Uterus (tissue), 4 donors: ENCODE measurements around the gene RAB7A. TPM values are rescaled to one million over a fixed set of nuclear protein-coding genes. Genes with fewer than 3 reads are reported as not detected.
"Not testable (repeated sequence)": the region's sequence is repeated elsewhere in the genome, so short reads cannot be mapped to it uniquely, and the experiment has no call there.

Source experiments
- DNase-seq, 2 donors: peaks; one replicate each; pipeline ENCODE4 v3.0.0-alpha.2; 2019 to 2020
- H3K27ac ChIP-seq, 2 donors: fragments of 200-600 bp; sonication (generic); 1 replicate in 1 of 2; 2 replicates in 1 of 2; pipeline ENCODE4 v1.5.1; 2016 to 2018
- H3K27me3 ChIP-seq, 2 donors: fragments of 200-600 bp; sonication (generic); one replicate each; pipeline ENCODE4 v1.5.1; 2018 to 2019; ENCODE audit warnings: control low read depth in 1 of 2
- H3K36me3 ChIP-seq, 2 donors: fragments of 200-600 bp; sonication (generic); one replicate each; pipeline ENCODE4 v1.5.1; 2019; ENCODE audit warnings: control low read depth in 1 of 2
- H3K4me1 ChIP-seq, 2 donors: fragments of 200-600 bp; sonication (generic); one replicate each; pipeline ENCODE4 v1.5.1; 2018 to 2019; ENCODE audit warnings: control low read depth in 1 of 2
- H3K4me3 ChIP-seq, 2 donors: fragments of 200-600 bp; sonication (generic); 1 replicate in 1 of 2; 2 replicates in 1 of 2; pipeline ENCODE4 v1.5.1; 2018 to 2019; ENCODE audit warnings: mild to moderate bottlenecking in 1 of 2
- H3K9me3 ChIP-seq, 2 donors: fragments of 200-600 bp; sonication (generic); one replicate each; pipeline ENCODE4 v1.5.1; 2019; ENCODE audit warnings: control low read depth in 1 of 2
- CTCF ChIP-seq, 4 experiments: fragments of 200-600 bp in 2 of 4; fragments of 450-650 bp in 2 of 4; sonication (generic) in 2 of 4; IDR thresholded peaks; one replicate each; pipeline ENCODE4 v1.5.1; 2016 to 2019; ENCODE audit warnings: antibody characterized with exemption in 4 of 4, mild to moderate bottlenecking in 2 of 4, moderate library complexity in 1 of 4
- POLR2A ChIP-seq, 2 donors: fragments of 450-650 bp; IDR thresholded peaks; one replicate each; pipeline ENCODE4 v1.6.1; 2016; ENCODE audit warnings: antibody characterized with exemption in 2 of 2, mild to moderate bottlenecking in 1 of 2, moderate library complexity in 1 of 2
- intact Hi-C: fragments of 100-400 bp; cut with DNase I; formaldehyde crosslinking; loops from one replicate; pipeline ENCODE4 v1.15.1; 2023; ENCODE audit warnings: low total_unique reads
- total RNA-seq, 4 donors: library from RNA; depleted of rRNA in 3 of 4; stranded (reverse); fragments of >200 nt in 3 of 4; gene quantifications; one replicate each; pipeline versions ENCODE4 v1.1.0 to v1.2.4, GENCODE V29; 2014 to 2023
- donor health status: DM: yes; HTN: yes; CAD: no.

Gene RAB7A
- total RNA-seq, 4 donors from 2014 or later: 32.8 to 224 (median 70.6) TPM

- intact Hi-C loops: no loop called here
Measured at GRCh38 chr3:128823631-128824030, 97.6 kb downstream of the RAB7A start.

GRCh38 chr3:128824132-128824850 is 98.3 kb downstream of the RAB7A start:
- no peaks in the 10 kb centered on the region for H3K9me3 ChIP-seq
- no peaks in the 10 kb centered on the region for H3K36me3 ChIP-seq
- H3K27ac ChIP-seq: no peak overlapping the region
- no peaks in the 10 kb centered on the region for H3K4me1 ChIP-seq
- intact Hi-C loops: no loop called here
- DNase-seq: no peak
- no peaks in the 10 kb centered on the region for H3K27me3 ChIP-seq
- TF ChIP-seq CTCF (IDR thresholded peaks at IDR 0.05) (no peak), POLR2A (IDR thresholded peaks at IDR 0.05) (no peak)
- H3K4me3 ChIP-seq: no peak overlapping the region

More at GRCh38 chr3:128823631-128824030, 97.6 kb downstream of the RAB7A start:
- TF ChIP-seq POLR2A (IDR thresholded peaks at IDR 0.05): no peak
- no peak for TF ChIP-seq CTCF (IDR thresholded peaks at IDR 0.05)
- Histone ChIP-seq H3K9me3 (no peaks in the 10 kb centered on the region), H3K4me3 (no peak overlapping the region), H3K27me3 (no peaks in the 10 kb centered on the region), H3K36me3 (no peaks in the 10 kb centered on the region), H3K27ac (no peak overlapping the region), H3K4me1 (no peaks in the 10 kb centered on the region)
- DNase-seq: no peak

GRCh38 chr3:128825117-128825725 is 99.2 kb downstream of the RAB7A start:
- Histone ChIP-seq H3K36me3 (no peaks in the 10 kb centered on the region), H3K27me3 (no peaks in the 10 kb centered on the region), H3K9me3 (no peaks in the 10 kb centered on the region), H3K4me3 (no peak overlapping the region), H3K27ac (no peak overlapping the region), H3K4me1 (no peaks in the 10 kb centered on the region)
- TF ChIP-seq CTCF (IDR thresholded peaks at IDR 0.05) (no peak), POLR2A (IDR thresholded peaks at IDR 0.05) (no peak)
- intact Hi-C loops: no loop called here
- no peak for DNase-seq

GRCh38 chr3:128829087-128829486 is 103.1 kb downstream of the RAB7A start:
- intact Hi-C loops, H3K36me3 ChIP-seq, H3K4me1 ChIP-seq, H3K27me3 ChIP-seq, H3K4me3 ChIP-seq, DNase-seq, H3K9me3 ChIP-seq, H3K27ac ChIP-seq: not testable (repeated sequence)

GRCh38 chr3:128829925-128830625 is 104.1 kb downstream of the RAB7A start:
- H3K4me1 ChIP-seq, H3K4me3 ChIP-seq, H3K36me3 ChIP-seq, H3K27me3 ChIP-seq, intact Hi-C loops, H3K9me3 ChIP-seq, DNase-seq, H3K27ac ChIP-seq: not testable (repeated sequence)

- H3K36me3 ChIP-seq, H3K27ac ChIP-seq, H3K4me1 ChIP-seq, H3K27me3 ChIP-seq, H3K9me3 ChIP-seq, intact Hi-C loops, DNase-seq, H3K4me3 ChIP-seq: not testable (repeated sequence)
Measured at GRCh38 chr3:128830762-128831161, 104.8 kb downstream of the RAB7A start.

DNA sequence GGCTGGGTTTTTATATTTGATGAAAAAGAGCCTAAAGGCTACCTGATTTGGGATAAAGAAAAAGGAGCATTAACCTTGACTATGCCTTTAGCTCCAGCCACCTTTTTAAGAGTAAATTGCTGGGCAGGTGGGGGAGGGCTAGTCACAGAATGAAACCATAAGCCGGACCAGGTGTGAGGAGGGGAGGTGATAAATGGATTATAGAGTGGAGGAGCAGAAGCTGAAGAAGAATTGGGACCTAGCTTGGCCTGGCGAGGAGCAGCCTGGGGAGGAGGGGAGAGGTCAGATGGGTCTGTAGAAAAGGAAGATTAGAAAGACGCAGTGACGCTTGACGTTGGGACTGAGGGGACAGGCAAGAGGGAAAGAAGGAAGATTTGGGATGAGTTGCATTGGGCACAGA is 107.0 kb downstream of the RAB7A start:
- intact Hi-C loops, H3K27ac ChIP-seq, H3K36me3 ChIP-seq, H3K4me3 ChIP-seq, H3K27me3 ChIP-seq, H3K4me1 ChIP-seq, DNase-seq, H3K9me3 ChIP-seq: not testable (repeated sequence)
